GM19328 (cell line): ENCODE measurements around the gene TLR10.
"Not testable (repeated sequence)": the region's sequence is repeated elsewhere in the genome, so short reads cannot be mapped to it uniquely, and the experiment has no call there.

ENCODE experiments used
- ATAC-seq: cut with Tn5 transposase; IDR thresholded peaks from one replicate; pipeline ENCODE4 v1.9.1; 2021; ENCODE audit warnings: mild to moderate bottlenecking, moderate library complexity; ENCODE audit not compliant: unreplicated experiment

TLR10 gene, protein sequence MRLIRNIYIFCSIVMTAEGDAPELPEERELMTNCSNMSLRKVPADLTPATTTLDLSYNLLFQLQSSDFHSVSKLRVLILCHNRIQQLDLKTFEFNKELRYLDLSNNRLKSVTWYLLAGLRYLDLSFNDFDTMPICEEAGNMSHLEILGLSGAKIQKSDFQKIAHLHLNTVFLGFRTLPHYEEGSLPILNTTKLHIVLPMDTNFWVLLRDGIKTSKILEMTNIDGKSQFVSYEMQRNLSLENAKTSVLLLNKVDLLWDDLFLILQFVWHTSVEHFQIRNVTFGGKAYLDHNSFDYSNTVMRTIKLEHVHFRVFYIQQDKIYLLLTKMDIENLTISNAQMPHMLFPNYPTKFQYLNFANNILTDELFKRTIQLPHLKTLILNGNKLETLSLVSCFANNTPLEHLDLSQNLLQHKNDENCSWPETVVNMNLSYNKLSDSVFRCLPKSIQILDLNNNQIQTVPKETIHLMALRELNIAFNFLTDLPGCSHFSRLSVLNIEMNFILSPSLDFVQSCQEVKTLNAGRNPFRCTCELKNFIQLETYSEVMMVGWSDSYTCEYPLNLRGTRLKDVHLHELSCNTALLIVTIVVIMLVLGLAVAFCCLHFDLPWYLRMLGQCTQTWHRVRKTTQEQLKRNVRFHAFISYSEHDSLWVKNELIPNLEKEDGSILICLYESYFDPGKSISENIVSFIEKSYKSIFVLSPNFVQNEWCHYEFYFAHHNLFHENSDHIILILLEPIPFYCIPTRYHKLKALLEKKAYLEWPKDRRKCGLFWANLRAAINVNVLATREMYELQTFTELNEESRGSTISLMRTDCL

GRCh38 chr4:38782452-38783108 lies at the start of gene TLR10:
Gene TLR10, minus strand, starts transcription at chr4:38782990. Its CDS starts 7,400 bp downstream, at chr4:38775590.
- ATAC-seq: no peak

DNA sequence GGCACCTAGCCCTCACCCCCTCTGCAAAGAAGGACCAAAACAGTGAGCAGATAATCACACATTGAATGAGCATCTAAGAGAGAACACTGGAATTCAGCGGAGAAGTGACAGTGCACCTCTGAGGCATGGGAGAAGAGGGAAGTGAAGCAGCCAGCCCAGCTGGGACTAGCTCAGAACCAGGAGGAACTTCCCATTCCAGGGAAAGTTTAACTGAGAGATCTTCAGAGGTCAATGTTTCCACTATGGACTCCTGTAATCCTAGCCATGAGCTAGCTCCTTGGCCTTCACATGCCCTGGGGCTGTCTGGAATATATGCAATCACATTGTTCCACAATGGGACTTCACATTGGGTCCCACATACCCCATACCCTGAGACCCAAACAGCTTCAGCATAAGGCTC lies 49.4 kb upstream of the TLR10 start:
- ATAC-seq: no peak

- no peak for ATAC-seq
Observed at GRCh38 chr4:38831653-38832052, 48.9 kb upstream of the TLR10 start.

DNA sequence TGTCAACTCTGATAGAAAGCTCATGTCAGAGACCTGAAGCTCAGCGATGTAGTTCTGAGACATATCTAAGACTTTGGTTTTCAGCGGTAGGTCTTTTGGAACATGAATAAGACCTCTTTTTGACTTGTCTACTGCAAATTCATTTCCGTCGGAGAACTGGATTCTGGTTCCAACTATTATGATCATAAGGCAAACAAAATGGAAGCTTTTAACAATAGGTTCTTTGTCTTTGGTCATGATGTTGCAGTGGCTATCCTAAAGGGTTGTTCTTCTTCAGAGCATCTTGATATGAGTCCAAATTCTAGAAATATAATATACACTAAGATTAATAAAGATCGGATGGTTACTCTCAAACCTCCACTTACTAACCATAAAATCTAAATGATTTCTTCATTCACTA lies 46.4 kb upstream of the TLR10 start:
- ATAC-seq: no peak

- ATAC-seq: no peak
Observed at GRCh38 chr4:38823766-38824165, 41.0 kb upstream of the TLR10 start.

DNA sequence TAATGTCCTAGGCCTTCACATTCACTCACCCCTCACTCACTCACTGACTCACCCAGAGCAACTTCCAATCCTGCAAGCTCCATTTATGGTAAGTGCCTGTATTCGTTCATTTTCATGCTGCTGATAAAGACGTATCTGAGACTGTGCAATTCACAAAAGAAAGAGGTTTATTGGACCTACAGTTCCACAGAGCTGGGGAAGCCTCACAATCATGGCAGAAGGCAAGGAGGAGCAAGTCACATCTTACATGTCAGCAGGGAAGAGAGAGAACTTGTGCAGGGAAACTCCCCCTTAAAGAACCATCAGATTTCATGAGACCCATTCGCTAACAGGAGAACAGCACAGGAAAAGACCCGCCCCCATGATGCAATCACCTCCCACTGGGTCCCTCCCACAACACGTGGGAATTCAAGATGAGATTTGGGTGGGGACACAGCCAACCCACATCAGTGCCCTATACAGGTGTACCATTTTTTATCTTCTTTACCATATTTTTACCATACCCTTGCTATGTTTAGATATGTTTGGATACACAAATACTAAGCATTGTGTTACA lies 40.0 kb upstream of the TLR10 start:
- ATAC-seq: no peak

DNA sequence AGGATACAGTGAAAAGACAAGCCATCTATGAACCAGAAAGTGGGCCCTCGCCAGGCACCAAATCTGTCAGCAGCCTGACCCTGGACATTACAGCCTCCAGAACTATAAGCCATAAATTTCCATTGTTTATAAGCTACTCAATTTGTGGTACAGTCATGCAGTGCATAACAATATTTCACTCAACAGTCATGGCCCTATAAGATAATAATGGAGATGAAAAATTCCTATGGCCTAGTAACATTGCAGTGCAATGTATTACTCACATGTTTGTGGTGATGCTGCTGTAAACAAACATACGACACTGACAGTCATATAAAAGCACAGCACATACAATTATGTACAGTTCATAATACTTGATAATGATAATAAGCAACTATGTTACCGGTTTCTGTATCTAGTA lies 38.9 kb upstream of the TLR10 start:
- ATAC-seq: no peak

DNA sequence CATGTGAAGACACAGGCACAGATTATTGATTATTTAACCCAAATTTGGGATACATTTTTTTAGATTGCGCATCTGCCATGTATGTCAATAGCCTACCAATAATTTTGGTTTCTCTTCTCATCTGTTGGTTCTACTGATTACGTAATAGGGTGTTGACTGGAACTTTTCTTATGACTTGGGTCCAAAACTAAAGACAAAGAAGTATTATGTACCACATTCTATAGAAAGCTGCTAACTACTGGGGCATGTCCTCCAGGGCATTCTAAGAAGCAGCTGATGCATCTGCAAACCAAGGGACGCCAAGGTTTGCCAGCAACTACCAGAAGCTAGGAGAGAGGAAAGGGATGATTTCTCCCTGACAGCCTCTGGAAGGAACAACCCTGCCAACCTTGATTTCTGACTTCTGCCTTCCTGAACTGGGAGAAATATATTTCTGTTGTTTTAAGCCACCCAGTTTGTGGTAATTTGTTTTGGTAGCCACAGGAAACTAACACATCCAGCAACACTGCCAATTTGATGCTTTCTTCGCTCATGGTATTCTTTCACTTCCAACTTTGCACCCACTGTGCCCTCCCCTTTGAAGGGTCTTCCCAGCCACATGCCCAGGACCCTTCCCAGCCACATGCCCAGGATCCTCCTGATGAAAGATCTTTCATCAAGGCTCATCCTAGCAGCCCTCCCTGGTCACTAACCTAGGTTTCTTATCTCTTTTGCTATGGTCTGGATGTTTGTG lies 37.7 kb upstream of the TLR10 start:
- no peak for ATAC-seq

DNA sequence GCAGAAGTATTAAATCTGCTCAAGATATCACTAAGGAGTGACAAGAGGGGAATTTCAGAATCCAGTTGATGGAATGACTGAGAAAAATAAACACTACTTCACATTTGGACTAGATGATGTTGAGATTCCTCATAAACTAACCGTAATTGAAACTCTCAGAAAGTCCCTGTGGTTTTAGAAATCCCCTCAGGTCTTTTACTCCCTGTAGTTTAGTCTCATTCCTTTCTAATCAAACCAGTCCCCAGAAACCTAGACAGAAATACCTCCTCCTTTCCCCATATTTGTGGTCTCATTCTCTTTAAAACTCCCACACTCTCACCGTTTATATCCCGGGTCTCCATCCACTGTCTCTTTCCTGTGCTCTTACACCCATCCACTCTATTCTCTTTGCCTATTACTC lies 36.8 kb upstream of the TLR10 start:
- ATAC-seq: no peak

GRCh38 chr4:38818441-38818976 lies 35.7 kb upstream of the TLR10 start:
- no peak for ATAC-seq

DNA sequence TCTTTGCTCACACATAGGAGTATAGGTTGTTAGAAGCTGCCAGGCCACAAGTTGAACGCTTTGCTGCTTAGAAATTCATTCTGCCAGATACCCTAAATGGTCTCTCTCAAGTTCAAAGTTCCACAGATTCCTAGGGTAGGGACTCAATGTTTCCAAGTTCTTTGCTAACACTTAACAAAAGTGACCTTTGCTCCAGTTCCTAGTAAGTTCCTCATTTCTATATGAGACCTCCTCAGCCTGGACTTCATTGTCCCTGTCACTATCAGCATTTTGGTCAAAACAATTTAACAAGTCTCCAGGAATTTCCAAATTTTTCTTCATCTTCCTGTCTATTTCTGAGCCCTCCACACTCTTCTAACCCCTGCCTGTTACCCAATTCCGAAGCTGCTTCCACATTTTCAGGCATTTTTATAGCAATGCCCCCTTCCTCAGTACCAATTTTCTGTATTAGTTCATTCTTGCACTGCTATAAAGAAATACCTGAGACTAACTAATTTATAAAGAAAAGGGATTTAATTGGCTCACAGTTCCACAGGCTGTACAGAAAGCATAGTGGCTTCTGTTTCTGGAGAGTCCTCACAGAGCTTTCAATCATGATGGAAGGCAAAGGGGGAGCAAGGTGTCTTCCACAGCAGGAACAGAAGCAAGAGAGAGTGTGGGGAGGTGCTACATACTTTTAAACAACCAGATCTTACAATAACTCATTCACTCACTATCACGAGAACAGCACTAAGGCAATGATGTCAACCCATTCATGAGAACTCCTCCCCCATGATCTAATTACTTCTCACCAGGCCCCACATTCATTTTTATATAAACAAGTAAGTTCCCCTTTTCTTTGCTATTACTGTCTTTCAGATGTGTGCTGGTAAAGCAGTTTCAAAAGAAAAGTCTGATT lies 33.3 kb upstream of the TLR10 start:
- ATAC-seq: no peak

DNA sequence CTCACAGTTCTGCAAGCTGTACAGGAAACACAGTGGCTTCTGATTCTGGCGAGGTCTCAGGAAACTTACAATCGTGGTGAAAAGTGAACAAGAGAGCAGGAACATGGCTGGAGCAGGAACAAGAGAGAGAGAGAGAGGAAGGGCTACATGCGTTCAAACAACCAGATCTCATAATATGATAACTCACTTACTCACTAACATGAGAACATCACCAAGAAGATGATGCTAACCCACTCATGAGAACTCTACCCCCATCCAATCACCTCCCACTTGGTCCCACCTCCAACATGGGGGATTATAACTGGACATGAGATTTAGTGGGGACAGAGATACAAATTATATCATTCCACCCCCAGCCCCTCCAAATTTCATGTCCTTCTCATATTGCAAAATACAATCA lies 31.6 kb upstream of the TLR10 start:
- ATAC-seq: no peak

DNA sequence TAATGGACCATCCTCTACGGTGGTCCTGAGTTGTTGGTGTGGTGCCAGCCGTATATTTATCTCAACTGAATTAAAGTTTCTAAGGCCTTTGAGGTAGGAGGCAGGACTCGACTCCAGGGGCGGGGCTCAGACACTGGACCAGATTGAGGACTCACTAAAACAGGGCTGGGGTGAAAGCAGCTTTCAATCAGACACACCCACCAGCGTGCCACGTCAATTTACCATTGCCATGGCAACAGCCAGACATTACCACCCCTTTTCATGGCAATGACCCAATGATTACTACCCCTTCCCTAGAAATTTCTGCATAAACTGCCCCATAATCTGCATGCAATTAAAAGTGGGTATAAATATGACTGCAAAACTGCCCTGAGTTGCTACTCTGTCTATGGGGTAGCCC lies 28.5 kb upstream of the TLR10 start:
- no peak for ATAC-seq

DNA sequence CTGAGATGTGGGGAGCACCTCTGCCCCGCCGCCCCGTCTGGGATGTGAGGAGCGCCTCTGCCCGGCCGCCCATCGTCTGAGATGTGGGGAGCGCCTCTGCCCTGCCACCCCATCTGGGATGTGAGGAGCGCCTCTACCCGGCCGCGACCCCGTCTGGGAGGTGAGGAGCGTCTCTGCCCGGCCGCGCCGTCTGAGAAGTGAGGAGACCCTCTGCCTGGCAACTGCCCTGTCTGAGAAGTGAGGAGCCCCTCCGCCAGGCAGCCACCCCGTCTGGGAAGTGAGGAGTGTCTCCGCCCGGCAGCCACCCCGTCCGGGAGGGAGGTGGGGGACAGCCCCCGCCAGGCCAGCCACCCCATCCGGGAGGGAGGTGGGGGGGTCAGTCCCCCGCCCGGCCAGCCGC lies 24.7 kb upstream of the TLR10 start:
- not testable (repeated sequence) for ATAC-seq

DNA sequence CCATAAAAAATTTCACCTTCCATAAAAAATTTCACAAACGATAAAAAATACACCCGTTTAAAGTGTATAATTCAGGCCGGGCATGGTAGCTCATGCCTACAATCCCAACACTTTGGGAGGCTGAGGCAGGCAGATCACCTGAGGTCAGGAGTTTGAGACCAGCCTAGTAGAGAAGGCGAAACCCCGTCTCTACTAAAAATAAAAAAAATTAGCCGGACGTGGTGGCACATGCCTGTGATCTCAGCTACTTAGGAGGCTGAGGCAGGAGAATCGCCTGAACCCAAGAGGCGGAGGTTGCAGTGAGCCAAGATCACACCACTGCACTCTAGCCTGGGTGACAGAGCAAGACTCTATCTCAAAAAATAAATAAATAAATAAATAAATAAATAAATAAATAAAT lies 23.5 kb upstream of the TLR10 start:
- ATAC-seq: not testable (repeated sequence)

DNA sequence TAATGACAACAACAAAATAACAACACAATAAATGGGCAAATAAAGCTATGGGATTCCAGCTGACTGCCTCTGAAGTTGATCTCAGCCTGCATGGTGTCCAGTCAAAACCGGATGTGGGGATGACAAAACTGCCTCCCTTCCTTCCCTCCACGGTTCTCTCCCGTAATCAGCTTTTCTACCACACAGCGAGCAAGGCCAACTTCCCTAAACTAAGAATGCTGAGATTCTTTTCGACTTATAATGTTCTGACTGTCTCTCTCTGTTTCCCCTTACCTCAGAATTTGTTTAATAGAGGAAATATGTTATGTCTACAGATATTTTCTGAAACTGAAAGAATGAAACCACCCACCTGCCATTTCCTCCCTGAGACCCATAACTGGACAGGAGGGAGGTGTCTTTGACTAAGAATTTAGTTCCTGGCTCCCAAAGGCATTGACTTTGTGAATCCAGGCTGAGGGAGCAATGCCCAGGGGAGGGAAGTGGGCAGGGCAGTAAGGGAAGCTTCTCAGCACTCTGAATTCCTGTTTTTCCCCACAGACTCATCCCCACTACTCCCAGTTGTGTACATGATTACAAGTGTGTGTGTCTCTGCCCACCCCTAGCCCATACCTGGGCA lies 22.8 kb upstream of the TLR10 start:
- peak; percentile 87 for ATAC-seq

- no peak for ATAC-seq
Observed at GRCh38 chr4:38804654-38805295, 22.0 kb upstream of the TLR10 start, which contains the start of gene TLR1. Gene TLR1, minus strand, starts transcription at chr4:38804791. Its CDS starts 5,960 bp downstream, at chr4:38798831.
